ENCODE measurements around the gene SLC5A4. TPM values are rescaled to one million over a fixed set of nuclear protein-coding genes. Genes with fewer than 3 reads are reported as not detected.

SLC5A4 gene
- total RNA-seq, 2 experiments from 2014 or later: not detected

Other genes with a start within 250 kb of the SLC5A4 start
- gene SLC5A1, start 212.1 kb downstream of the SLC5A4 start, total RNA-seq: not detected
- not detected for gene C22orf42, start 96.0 kb downstream of the SLC5A4 start, total RNA-seq
- gene RFPL2, start 50.3 kb downstream of the SLC5A4 start, total RNA-seq: not detected
- not detected for gene RFPL3, start 102.5 kb upstream of the SLC5A4 start, total RNA-seq
- 10 to 100 TPM; 60.9 to 86.3 TPM for gene RTCB, start 156.9 kb upstream of the SLC5A4 start, total RNA-seq
- gene BPIFC, start 209.1 kb upstream of the SLC5A4 start, total RNA-seq: not detected
- 10 to 100 TPM; 81.3 to 85.6 TPM for gene FBXO7, start 219.5 kb upstream of the SLC5A4 start, total RNA-seq

Data from activated CD4-positive, alpha-beta T cell treated with anti-CD3 and anti-CD28 coated beads for 36 hours (primary cell).